Measurements from ENCODE around the gene TAS1R2. TPM values are rescaled to one million over a fixed set of nuclear protein-coding genes. Genes with fewer than 3 reads are reported as not detected.

Gene TAS1R2
- total and polyA plus RNA-seq, 2 of the 4 experiments (the other 2 are of a cell fraction): not detected

DNA sequence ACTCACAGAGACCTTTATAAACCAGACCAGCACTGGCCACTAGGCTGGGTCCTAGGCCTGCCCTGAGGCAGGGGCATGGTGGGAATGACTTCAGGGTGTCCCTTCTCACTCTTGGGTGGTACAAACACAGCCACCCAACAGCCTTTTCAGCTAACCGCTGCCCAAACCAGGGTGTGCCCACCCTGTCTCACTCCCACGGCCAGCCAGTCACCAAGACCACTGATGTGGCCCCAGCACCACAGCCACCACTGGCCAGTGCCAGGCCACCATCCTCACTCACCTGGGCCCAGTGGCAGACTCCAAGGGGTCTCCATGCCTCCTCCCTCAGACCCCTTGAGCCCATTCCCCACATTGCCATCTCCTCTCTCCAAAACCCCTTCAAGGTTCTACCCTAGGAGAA is 27.8 kb downstream of the TAS1R2 start:
- Histone ChIP-seq H4K20me1 (ENCODE audit: insufficient read depth, low read length) (no peaks in the 10 kb centered on the region), H4K91ac (ENCODE audit: insufficient read depth, low read depth, low read length) (no peak overlapping the region), H3K27ac (ENCODE audit: insufficient read depth, low read length) (no peak overlapping the region), H2BK5ac (ENCODE audit: low read depth, low read length, poor library complexity, severe bottlenecking) (no peak overlapping the region), H2AK9ac (replicated peaks; ENCODE audit: low read depth, low read length, poor library complexity) (no peak overlapping the region), H2AK5ac (ENCODE audit: low read depth, low read length) (no peak overlapping the region), H4K5ac (ENCODE audit: low read depth, low read length) (no peak overlapping the region), H3K4me2 (ENCODE audit: low read depth, low read length) (no peak overlapping the region), H3K9ac (ENCODE audit: low read depth, low read length) (no peak overlapping the region), H3K18ac (ENCODE audit: low read depth, low read length) (no peak overlapping the region), H3K36me3 (ENCODE audit: control insufficient read depth, insufficient read depth, low read length) (no peaks in the 10 kb centered on the region), H3K4ac (ENCODE audit: low read depth, low read length) (no peak overlapping the region), H3K27me3 (ENCODE audit: control insufficient read depth, insufficient read depth, low read length) (peaks cover 2% of the 10 kb centered on the region; the same call in 1 of the 2 replicates), H2BK15ac (ENCODE audit: low read depth, low read length) (no peak overlapping the region), H3K4me3 (ENCODE audit: insufficient read depth, low read depth, low read length) (no peak overlapping the region), H2AFZ (replicated peaks; ENCODE audit: low read length, poor library complexity) (no peak overlapping the region), H3K56ac (ENCODE audit: extremely low read depth, insufficient read depth, low read length) (no peak overlapping the region), H3K14ac (replicated peaks; ENCODE audit: low read depth, low read length) (no peak overlapping the region), H3K23ac (ENCODE audit: low read depth, low read length) (no peak overlapping the region), H3K9me3 (ENCODE audit: control insufficient read depth, insufficient read depth, low read length) (no peaks in the 10 kb centered on the region; the same call in 1 of the 2 replicates), H3K4me1 (ENCODE audit: control insufficient read depth, insufficient read depth, low read length) (no peaks in the 10 kb centered on the region), H3K9me1 (ENCODE audit: insufficient read depth, low read length) (no peaks in the 10 kb centered on the region), H2BK20ac (ENCODE audit: low read depth, low read length) (no peak overlapping the region), H3K79me1 (ENCODE audit: low read depth in 1 of 2, low read length in 2 of 2) (no peaks in the 10 kb centered on the region), H4K8ac (ENCODE audit: low read depth in 2 of 2, low read length in 2 of 2) (no peak overlapping the region), H2BK120ac (ENCODE audit: low read depth, low read length) (no peak overlapping the region)
- POLR2A ChIA-PET (ENCODE audit: unreplicated experiment): no interaction called here
- BruUV-seq (replicated peaks): no TSS peak
- dilution Hi-C loops (cut with HindIII; ENCODE audit: low sequenced_read_pairs, unreplicated experiment) (no loop called here), intact Hi-C loops (cut with micrococcal nuclease) (no loop called here), in situ Hi-C loops (cut with MboI; ENCODE audit: low sequenced_read_pairs) (no loop called here)
- CTCF ChIA-PET: no interaction called here
- WGBS, 2 experiments (ENCODE audit: extremely low coverage in 2 of 2, insufficient read length in 1 of 2): 20% methylated on average over 1 of the region's 2 CpGs; no CpG with 5 or more reads in 1 of the 2 experiments
- TF ChIP-seq RFX5 (IDR thresholded peaks at IDR 0.05; ENCODE audit: low read depth, low read length) (no peak), NFE2L2 (IDR thresholded peaks at IDR 0.05; ENCODE audit: low read depth, low read length) (no peak), FOS (IDR thresholded peaks at IDR 0.05; ENCODE audit: low read depth, low read length) (no peak), POLR2A (IDR thresholded peaks at IDR 0.05; ENCODE audit: low read depth, low read length) (no peak), MAFK (IDR thresholded peaks at IDR 0.05; ENCODE audit: low read depth, low read length) (no peak), CEBPB (IDR thresholded peaks at IDR 0.05; ENCODE audit: low read depth, low read length) (no peak), MXI1 (IDR thresholded peaks at IDR 0.05; ENCODE audit: borderline replicate concordance, low read depth, low read length) (no peak), RCOR1 (IDR thresholded peaks at IDR 0.05; ENCODE audit: insufficient replicate concordance, low read length) (no peak), MAZ (IDR thresholded peaks at IDR 0.05; ENCODE audit: borderline replicate concordance, low read depth, low read length) (no peak), BHLHE40 (IDR thresholded peaks at IDR 0.05; ENCODE audit: low read depth, low read length) (no peak)
- ATAC-seq (ENCODE audit: low read depth): no peak
- DNase-seq: no peak
